GM10266 (cell line): ENCODE measurements around the gene PLEKHA6.
"Not testable (repeated sequence)": the region's sequence is repeated elsewhere in the genome, so short reads cannot be mapped to it uniquely, and the experiment has no call there.

ENCODE experiments used
- DNase-seq: peaks from one replicate; pipeline ENCODE4 v3.0.0; 2012; ENCODE audit errors: extremely low spot score
- TF ChIP-seq, protein P1 (sequence below): IDR thresholded peaks from 2 replicates; pipeline ENCODE4 v1.5.1; 2012; ENCODE audit warnings: mild to moderate bottlenecking, low read depth; ENCODE audit not compliant: control insufficient read depth, insufficient read depth; ENCODE audit errors: missing control alignments

Gene PLEKHA6

DNA sequence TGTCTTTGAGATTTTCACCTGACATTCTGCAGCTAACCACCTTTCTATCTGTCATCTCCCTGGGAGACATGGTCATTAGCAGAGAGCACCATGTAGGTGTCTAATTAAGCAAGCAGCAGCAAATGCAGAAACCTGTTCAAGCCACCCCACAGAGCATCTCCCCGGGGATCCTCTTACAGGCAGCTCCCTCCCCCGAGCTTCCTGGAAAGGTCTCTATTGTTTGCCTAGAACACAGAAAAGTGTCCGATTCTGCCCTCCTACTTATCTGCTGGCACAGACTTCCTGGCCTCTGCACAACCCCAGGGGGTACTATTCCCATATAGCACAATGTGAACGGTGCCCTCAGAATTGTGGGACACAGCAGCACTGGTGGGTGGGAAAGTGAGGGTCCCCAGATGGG is 46.1 kb downstream of the PLEKHA6 start:
- TF ChIP-seq, protein P1, sequence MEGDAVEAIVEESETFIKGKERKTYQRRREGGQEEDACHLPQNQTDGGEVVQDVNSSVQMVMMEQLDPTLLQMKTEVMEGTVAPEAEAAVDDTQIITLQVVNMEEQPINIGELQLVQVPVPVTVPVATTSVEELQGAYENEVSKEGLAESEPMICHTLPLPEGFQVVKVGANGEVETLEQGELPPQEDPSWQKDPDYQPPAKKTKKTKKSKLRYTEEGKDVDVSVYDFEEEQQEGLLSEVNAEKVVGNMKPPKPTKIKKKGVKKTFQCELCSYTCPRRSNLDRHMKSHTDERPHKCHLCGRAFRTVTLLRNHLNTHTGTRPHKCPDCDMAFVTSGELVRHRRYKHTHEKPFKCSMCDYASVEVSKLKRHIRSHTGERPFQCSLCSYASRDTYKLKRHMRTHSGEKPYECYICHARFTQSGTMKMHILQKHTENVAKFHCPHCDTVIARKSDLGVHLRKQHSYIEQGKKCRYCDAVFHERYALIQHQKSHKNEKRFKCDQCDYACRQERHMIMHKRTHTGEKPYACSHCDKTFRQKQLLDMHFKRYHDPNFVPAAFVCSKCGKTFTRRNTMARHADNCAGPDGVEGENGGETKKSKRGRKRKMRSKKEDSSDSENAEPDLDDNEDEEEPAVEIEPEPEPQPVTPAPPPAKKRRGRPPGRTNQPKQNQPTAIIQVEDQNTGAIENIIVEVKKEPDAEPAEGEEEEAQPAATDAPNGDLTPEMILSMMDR: no peak
- no peak for DNase-seq

- DNase-seq: not testable (repeated sequence)
Observed at GRCh38 chr1:204310970-204311369, 48.8 kb downstream of the PLEKHA6 start.

- no peak for DNase-seq
Observed at GRCh38 chr1:204308023-204308628, 51.6 kb downstream of the PLEKHA6 start.

GRCh38 chr1:204307334-204307883 is 52.3 kb downstream of the PLEKHA6 start:
- DNase-seq: no peak
- TF ChIP-seq, protein P1: no peak

More at GRCh38 chr1:204308023-204308628, 51.6 kb downstream of the PLEKHA6 start:
- TF ChIP-seq, protein P1: no peak

DNA sequence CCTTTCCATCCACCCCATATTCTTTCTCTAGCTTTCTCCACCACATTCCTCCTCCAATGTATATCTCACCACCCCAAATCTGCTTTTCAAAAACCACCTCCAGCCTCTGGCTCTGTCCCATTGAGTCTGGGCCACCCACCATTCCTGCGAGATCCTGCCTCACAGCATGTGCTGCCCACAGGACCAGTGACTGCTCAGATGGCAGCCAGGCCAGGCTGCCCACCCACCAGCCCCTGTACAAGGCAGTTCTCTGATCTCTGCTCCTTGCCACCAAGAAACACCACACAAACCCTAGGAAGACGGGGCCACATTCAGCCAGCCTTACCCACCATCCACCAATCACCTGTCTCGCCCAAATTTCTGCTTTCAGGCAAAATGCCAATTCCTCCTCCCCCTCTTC is 53.7 kb downstream of the PLEKHA6 start:
- TF ChIP-seq, protein P1: no peak
- no peak for DNase-seq

GRCh38 chr1:204304067-204304466 is 55.7 kb downstream of the PLEKHA6 start:
- DNase-seq: no peak
- TF ChIP-seq, protein P1: no peak

GRCh38 chr1:204302769-204303168 is 57.0 kb downstream of the PLEKHA6 start:
- TF ChIP-seq, protein P1: no peak
- no peak for DNase-seq
